IMR-90 (cell line): ENCODE data around the gene LETM1.

ENCODE experiments used
- CTCF ChIP-seq: conservative IDR thresholded peaks from 2 replicates; pipeline ENCODE4 v1.5.1; 2012; ENCODE audit warnings: mild to moderate bottlenecking, low read depth, low read length, improper control_type of control experiment
- MXI1 ChIP-seq: IDR thresholded peaks from 2 replicates; pipeline ENCODE4 v1.6.1; 2012; ENCODE audit warnings: low read depth, mild to moderate bottlenecking, low read length, moderate library complexity, borderline replicate concordance
- POLR2A ChIP-seq: IDR thresholded peaks from 2 replicates; pipeline ENCODE4 v1.6.1; 2012; ENCODE audit warnings: mild to moderate bottlenecking, low read depth, low read length
- SMC3 ChIP-seq: fragments of 150-350 bp; IDR thresholded peaks from 2 replicates; pipeline ENCODE4 v1.6.1; 2016; ENCODE audit warnings: low read depth, mild to moderate bottlenecking, antibody characterized with exemption, low read length, moderate library complexity
- USF2 ChIP-seq: fragments of 150-350 bp; IDR thresholded peaks from 2 replicates; pipeline ENCODE4 v1.6.1; 2017; ENCODE audit warnings: mild to moderate bottlenecking, antibody characterized with exemption, low read length, low read depth

GRCh38 chr4:1787411-1788077 is 68.4 kb downstream of the LETM1 start:
- TF ChIP-seq POLR2A (no peak), CTCF (no peak), USF2 (no peak), MXI1 (no peak), SMC3 (no peak)
